ENCODE data around the gene ANKS1B. TPM values are rescaled to one million over a fixed set of nuclear protein-coding genes. Genes with fewer than 3 reads are reported as not detected.
"Not testable (repeated sequence)": the region's sequence is repeated elsewhere in the genome, so short reads cannot be mapped to it uniquely, and the experiment has no call there.

Gene ANKS1B
- total RNA-seq, 1 donor from 2014 or later = 5.6 TPM

DNA sequence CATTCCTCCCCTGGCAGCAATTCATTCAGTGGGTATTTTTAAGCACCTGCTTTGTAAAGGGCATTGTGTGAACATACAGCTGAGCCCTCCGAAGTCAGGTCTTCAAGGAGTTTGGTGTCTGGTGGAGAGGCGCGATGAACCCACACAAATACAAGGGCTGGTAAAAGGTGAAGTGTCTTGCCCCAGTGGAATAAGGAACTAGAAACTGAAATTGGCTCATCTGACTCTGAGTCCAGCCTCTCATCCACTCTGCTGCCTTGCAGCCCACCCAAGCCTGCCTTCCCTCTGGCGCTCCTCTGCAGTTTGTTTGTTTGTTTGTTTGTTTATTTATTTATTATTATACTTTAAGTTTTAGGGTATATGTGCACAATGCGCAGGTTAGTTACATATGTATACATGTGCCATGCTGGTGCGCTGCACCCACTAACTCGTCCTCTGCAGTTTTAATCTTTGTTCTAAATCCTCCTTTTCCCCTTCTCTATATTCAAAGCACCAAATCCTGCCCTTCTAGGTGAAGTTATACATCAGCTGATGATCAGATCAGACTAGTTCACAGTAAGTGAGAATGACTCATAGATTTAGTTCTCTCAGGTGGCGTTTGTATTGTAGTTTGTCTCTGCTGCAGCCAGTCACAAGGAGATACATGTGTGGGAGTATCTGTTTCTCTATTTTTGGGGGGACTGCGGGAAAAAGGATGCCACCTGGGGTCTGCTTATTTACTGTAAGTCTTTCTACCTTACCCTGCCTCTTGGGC lies 945.2 kb downstream of the ANKS1B start:
- no peak for DNase-seq (ENCODE audit: low read depth, low spot score)
- Mint-ChIP-seq H3K27ac (ENCODE audit: unreplicated experiment) (no peak overlapping the region), H3K36me3 (ENCODE audit: low read depth) (peaks cover 2% of the 10 kb centered on the region), H3K4me3 (no peak overlapping the region), H3K27me3 (ENCODE audit: low read depth) (no peaks in the 10 kb centered on the region), H3K9me3 (no peaks in the 10 kb centered on the region), H3K4me1 (peaks cover 13% of the 10 kb centered on the region)
- TF ChIP-seq, protein P1, sequence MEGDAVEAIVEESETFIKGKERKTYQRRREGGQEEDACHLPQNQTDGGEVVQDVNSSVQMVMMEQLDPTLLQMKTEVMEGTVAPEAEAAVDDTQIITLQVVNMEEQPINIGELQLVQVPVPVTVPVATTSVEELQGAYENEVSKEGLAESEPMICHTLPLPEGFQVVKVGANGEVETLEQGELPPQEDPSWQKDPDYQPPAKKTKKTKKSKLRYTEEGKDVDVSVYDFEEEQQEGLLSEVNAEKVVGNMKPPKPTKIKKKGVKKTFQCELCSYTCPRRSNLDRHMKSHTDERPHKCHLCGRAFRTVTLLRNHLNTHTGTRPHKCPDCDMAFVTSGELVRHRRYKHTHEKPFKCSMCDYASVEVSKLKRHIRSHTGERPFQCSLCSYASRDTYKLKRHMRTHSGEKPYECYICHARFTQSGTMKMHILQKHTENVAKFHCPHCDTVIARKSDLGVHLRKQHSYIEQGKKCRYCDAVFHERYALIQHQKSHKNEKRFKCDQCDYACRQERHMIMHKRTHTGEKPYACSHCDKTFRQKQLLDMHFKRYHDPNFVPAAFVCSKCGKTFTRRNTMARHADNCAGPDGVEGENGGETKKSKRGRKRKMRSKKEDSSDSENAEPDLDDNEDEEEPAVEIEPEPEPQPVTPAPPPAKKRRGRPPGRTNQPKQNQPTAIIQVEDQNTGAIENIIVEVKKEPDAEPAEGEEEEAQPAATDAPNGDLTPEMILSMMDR (conservative IDR thresholded peaks at IDR 0.05) = no peak

DNA sequence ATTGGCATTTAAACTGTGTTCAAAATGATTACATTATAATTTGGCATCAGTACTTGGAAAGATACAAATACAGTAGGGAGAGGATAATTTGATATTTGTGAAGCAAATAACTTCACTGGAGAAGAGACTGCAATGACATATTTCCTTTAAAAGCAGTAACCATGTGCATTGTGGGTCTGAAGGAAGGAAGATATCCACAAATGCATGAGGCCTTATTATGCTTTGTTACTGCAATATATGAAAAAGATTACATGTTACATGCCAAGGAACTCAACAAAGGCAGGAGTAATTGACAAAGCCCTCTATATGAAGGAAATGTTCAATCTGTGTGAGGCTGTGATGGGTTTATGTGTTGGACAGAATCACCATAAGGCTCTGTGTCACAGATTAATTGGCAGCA lies 948.2 kb downstream of the ANKS1B start:
- Mint-ChIP-seq H3K36me3 (ENCODE audit: low read depth) (no peaks in the 10 kb centered on the region), H3K27ac (ENCODE audit: unreplicated experiment) (no peak overlapping the region), H3K4me1 (no peaks in the 10 kb centered on the region), H3K27me3 (ENCODE audit: low read depth) (no peaks in the 10 kb centered on the region), H3K4me3 (no peak overlapping the region), H3K9me3 (peaks cover 3% of the 10 kb centered on the region)
- no peak for DNase-seq (ENCODE audit: low read depth, low spot score)
- TF ChIP-seq, protein P1 (conservative IDR thresholded peaks at IDR 0.05) = no peak

DNA sequence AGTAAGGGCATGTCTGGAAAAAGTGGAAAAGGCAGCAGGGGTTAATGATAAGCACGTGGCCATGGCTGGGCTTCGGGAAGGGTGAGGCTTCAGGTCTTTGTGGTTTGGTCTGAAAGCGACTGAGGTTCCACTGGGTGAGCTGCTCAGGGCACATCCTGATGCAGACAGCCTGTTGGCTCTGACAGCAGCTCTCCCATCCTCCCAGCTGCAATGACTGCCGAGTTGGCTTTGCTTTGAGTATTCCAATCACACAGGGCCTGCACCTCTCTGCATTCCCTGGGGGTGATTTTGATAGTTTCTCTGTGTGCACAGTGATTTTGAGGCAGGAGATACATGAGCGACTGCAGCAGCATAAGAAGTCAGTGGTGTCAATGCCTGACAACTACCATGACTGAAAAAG lies 948.9 kb downstream of the ANKS1B start:
- DNase-seq (ENCODE audit: low read depth, low spot score) = no peak
- H3K36me3 Mint-ChIP-seq (ENCODE audit: low read depth) = no peaks in the 10 kb centered on the region
- TF ChIP-seq, protein P1 (conservative IDR thresholded peaks at IDR 0.05) = no peak
- no peaks in the 10 kb centered on the region for H3K4me1 Mint-ChIP-seq
- H3K9me3 Mint-ChIP-seq = peaks cover 3% of the 10 kb centered on the region
- H3K4me3 Mint-ChIP-seq = no peak overlapping the region
- H3K27me3 Mint-ChIP-seq (ENCODE audit: low read depth) = no peaks in the 10 kb centered on the region
- no peak overlapping the region for H3K27ac Mint-ChIP-seq (ENCODE audit: unreplicated experiment)

DNA sequence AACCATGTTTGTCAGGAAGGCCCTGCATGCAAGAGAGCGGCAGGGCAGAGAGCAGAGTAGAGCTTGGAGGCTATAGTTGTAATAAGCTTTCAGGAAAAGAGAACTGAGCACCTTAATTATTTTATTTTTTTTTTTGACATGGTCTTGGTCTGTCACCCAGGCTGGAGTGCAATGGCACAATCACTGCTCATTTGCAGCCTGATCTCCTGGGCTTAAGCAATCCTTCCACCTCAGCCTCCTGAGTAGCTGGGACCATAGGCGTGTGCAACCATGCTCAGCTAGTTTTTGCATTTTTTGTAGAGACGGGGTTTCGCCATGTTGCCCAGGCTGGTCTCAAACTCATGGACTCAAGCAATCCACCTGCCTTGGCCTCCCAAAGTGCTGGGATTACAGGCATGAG lies 950.5 kb downstream of the ANKS1B start:
- not testable (repeated sequence) for H3K4me1 Mint-ChIP-seq; H3K36me3 Mint-ChIP-seq (ENCODE audit: low read depth); H3K4me3 Mint-ChIP-seq; H3K27ac Mint-ChIP-seq (ENCODE audit: unreplicated experiment); H3K27me3 Mint-ChIP-seq (ENCODE audit: low read depth); H3K9me3 Mint-ChIP-seq; DNase-seq (ENCODE audit: low read depth, low spot score)

DNA sequence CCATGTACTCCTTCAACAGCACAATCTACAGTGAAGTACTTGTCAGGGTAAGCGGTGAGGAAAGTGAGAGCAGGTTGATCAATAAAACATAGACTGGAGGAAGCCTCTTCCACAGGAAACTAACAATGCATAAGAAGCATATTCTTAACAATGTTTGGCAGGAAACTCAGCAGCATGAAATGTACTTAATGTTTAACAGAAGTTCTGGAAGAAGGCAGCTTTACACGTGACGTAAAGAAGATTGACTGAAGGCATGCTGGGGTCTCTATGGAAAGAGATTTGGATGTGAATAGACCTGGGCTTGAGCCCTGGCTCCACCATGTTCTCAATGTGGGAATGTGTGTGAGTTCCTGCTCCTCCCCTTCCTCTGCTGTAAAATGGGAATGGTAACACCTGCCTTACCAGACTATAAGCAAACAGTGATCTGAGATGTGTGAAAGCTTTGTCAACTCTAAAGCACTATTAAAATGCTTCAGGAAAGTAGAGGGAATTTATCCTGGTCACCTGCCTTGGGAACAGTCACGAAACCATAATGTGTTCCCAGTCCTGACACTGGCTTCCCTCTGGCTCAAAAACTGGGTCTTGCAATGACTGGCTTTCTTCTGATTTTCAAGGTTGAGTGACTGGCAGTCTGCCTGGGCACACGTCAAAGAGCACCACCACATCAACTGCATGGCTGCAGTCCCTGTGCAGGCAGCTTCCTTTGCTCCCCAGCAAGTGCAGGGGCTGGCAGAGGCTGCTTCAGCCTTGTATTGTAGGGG lies 955.0 kb downstream of the ANKS1B start:
- Mint-ChIP-seq H3K36me3 (ENCODE audit: low read depth) (no peaks in the 10 kb centered on the region), H3K4me3 (no peak overlapping the region), H3K27me3 (ENCODE audit: low read depth) (no peaks in the 10 kb centered on the region), H3K9me3 (peaks cover 7% of the 10 kb centered on the region), H3K27ac (ENCODE audit: unreplicated experiment) (no peak overlapping the region), H3K4me1 (no peaks in the 10 kb centered on the region)
- TF ChIP-seq, protein P1 (conservative IDR thresholded peaks at IDR 0.05) = no peak
- DNase-seq (ENCODE audit: low read depth, low spot score) = no peak

DNA sequence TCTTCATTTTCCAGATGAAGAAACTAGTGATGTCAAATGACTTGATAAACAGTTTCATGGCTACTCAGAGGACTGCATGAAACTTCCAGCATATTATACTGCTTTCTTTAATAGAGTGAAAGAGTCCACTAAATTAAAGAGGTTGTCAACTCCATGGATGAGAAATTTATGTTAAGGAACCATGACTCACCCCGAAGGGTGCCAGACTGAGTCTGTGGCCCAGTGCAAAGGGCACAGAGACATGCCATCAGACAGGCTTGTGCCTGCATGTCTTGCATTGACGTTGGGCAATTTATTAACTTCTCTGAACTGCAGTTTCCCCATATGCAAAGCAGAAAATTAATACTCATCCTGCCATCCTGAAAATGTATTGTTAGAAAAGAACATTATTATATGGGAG lies 957.3 kb downstream of the ANKS1B start:
- no peak overlapping the region for H3K4me3 Mint-ChIP-seq
- peaks cover 6% of the 10 kb centered on the region for H3K9me3 Mint-ChIP-seq

More for the DNA sequence above, 957.3 kb downstream of the ANKS1B start:
- Mint-ChIP-seq H3K27me3 (ENCODE audit: low read depth) (no peaks in the 10 kb centered on the region), H3K27ac (ENCODE audit: unreplicated experiment) (no peak overlapping the region), H3K36me3 (ENCODE audit: low read depth) (no peaks in the 10 kb centered on the region), H3K4me1 (peaks cover 4% of the 10 kb centered on the region)
- TF ChIP-seq, protein P1 (conservative IDR thresholded peaks at IDR 0.05) = no peak
- DNase-seq (ENCODE audit: low read depth, low spot score) = no peak
